Measurements from ENCODE around the gene THPO. TPM values are rescaled to one million over a fixed set of nuclear protein-coding genes. Genes with fewer than 3 reads are reported as not detected.

Gene THPO
- total and polyA plus RNA-seq, 2 donors (not counting 3 experiments of a cell fraction or from before 2014, with no cell fraction given), result 0.08 TPM; not detected in 1

- Histone ChIP-seq H3K36me3 (ENCODE audit: control insufficient read depth in 2 of 2, extremely low read depth in 1 of 2, insufficient read depth in 2 of 2, low read length in 2 of 2) (peaks cover 0 to 3% of the 10 kb centered on the region in 2 experiments), H3K9me1 (replicated peaks; ENCODE audit: control insufficient read depth, extremely low read depth, insufficient read depth, low read length) (no peaks in the 10 kb centered on the region), H3K9me3 (replicated peaks; ENCODE audit: control insufficient read depth, insufficient read depth, low read length) (no peaks in the 10 kb centered on the region), H3K27ac (ENCODE audit: insufficient read depth, low read depth, low read length) (no peak overlapping the region), H3K27me3 (ENCODE audit: control insufficient read depth in 2 of 2, insufficient read depth in 2 of 2, low read length in 2 of 2) (no peaks in the 10 kb centered on the region), H4K20me1 (replicated peaks; ENCODE audit: control insufficient read depth, extremely low read depth, insufficient read depth, low read length) (no peaks in the 10 kb centered on the region), H3K4me3 (replicated peaks in 1 of 3; ENCODE audit: insufficient read depth in 1 of 3, low read depth in 1 of 3, low read length in 3 of 3) (no peak overlapping the region), H3K79me2 (ENCODE audit: control insufficient read depth, insufficient read depth, low read length) (no peaks in the 10 kb centered on the region), H2AFZ (ENCODE audit: low read depth, low read length) (no peak overlapping the region), H3K4me1 (ENCODE audit: control insufficient read depth, extremely low read depth, insufficient read depth, low read length) (no peaks in the 10 kb centered on the region), H3K4me2 (ENCODE audit: insufficient read depth, low read length) (no peak overlapping the region), H3K9ac (replicated peaks; ENCODE audit: extremely low read depth, insufficient read depth, low read length) (no peak overlapping the region)
- POLR2A ChIA-PET, result interaction anchor here (0.5 to 0.6 kb wide), 2 partner anchors 214 to 233 kb away, joined by 4 to 6 read pairs; no protein-coding TSS in a partner anchor
- TF ChIP-seq POLR2A (IDR thresholded peaks at IDR 0.05; ENCODE audit: low read depth, low read length), result no peak
- TF ChIP-seq MYC (IDR thresholded peaks at IDR 0.05; ENCODE audit: low read depth, low read length), result no peak
- no peak for TF ChIP-seq EZH2 (IDR thresholded peaks at IDR 0.05; ENCODE audit: borderline replicate concordance, low read depth, low read length, severe bottlenecking)
- no peak for TF ChIP-seq FOS (IDR thresholded peaks at IDR 0.05; ENCODE audit: borderline replicate concordance, insufficient read depth, low read length)
- no peak for TF ChIP-seq MAX (IDR thresholded peaks at IDR 0.05; ENCODE audit: insufficient read depth, insufficient read length)
- no peak for TF ChIP-seq CTCF (IDR thresholded peaks at IDR 0.05; ENCODE audit: extremely low read depth in 1 of 2, insufficient read depth in 1 of 2, low read depth in 1 of 2, low read length in 2 of 2)
- no peak for TF ChIP-seq POLR2AphosphoS5 (IDR thresholded peaks at IDR 0.05; ENCODE audit: insufficient read depth, low read depth, low read length)
- TF ChIP-seq GATA2 (IDR thresholded peaks at IDR 0.05; ENCODE audit: insufficient read depth, insufficient read length, low read depth, low read length), result no peak
- no peak for TF ChIP-seq JUN (IDR thresholded peaks at IDR 0.05; ENCODE audit: borderline replicate concordance, insufficient read depth, insufficient read length, low read depth)
- FAIRE-seq (no peak), DNase-seq (ENCODE audit: low read depth, low spot score) (no peak)
- CTCF ChIA-PET, result interaction anchor here (0.8 to 2.6 kb wide), 17 partner anchors 8 to 188 kb away, joined by 3 to 11 read pairs (median 5); partner anchors contain the start of gene FAM131A
- BruUV-seq (replicated peaks), result no TSS peak
- dilution Hi-C loops (cut with MboI; ENCODE audit: extremely low pct_ligation_motif_present, low sequenced_read_pairs) (no loop called here), intact Hi-C loops (cut with micrococcal nuclease) (no loop called here)
Observed at GRCh38 chr3:184352897-184353545, 25.0 kb downstream of the THPO start.

Data from endothelial cell of umbilical vein (primary cell).